Neural cell (in vitro differentiated cells): ENCODE results near the gene GTF2F1.

Experiments used
- CTCF ChIP-seq: fragments of 450-650 bp; IDR thresholded peaks from 2 replicates; pipeline ENCODE4 v1.5.1; 2014; ENCODE audit warnings: antibody characterized with exemption, mild to moderate bottlenecking, moderate library complexity; ENCODE audit not compliant: poor library complexity, severe bottlenecking
- EP300 ChIP-seq: fragments of 450-650 bp; conservative IDR thresholded peaks from 2 replicates; pipeline ENCODE4 v1.6.1; 2014; ENCODE audit warnings: antibody characterized with exemption, mild to moderate bottlenecking, moderate library complexity; ENCODE audit not compliant: poor library complexity, severe bottlenecking

DNA sequence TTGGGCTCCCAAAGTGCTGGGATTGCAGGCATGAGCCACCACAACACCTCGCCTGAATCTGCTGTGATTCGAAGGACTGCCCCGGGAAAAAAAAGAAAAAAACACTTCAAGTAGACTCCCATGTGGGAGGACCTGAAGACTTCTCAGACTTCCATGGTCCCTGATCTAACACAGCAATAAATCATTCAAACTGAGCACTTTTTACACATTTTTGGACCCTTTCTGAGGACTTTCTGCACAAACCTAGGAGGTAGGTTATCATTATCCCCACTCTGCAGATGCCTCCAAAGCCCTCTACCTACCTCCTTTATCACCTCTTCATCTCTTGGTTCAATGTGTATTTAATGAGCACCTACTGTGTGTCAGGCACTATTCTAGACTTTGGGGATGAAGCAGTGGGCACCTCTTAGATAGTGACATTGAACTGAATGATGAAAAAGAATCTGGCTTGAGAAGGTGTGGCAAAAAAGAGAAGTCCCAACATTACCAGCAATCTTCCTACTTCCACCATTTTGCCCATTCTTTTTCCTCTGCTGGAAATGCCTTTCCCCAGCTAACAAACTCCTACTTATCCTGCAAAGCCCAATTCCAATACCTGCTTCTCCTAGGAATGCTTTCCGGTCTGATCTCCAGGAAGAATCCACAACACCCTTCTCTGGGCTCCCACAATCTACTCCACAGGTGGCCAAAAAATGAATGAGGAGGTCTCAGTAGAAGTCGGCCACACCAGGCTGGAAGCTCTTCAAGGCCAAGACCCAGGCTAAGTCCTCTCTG is 33.2 kb downstream of the GTF2F1 start:
- TF ChIP-seq CTCF (no peak), EP300 (no peak)
